WERI-Rb-1 (cell line): Measurements from ENCODE around the gene TAF1.

ENCODE experiments used
- DNase-seq: peaks from one replicate; pipeline ENCODE4 v3.0.0-alpha.2; 2020
- H3K27ac ChIP-seq: fragments of 250-450 bp; sonication (Bioruptor Pico); 2 replicates; pipeline ENCODE4 v1.5.1; 2020; ENCODE audit warnings: mild to moderate bottlenecking, moderate library complexity
- H3K27me3 ChIP-seq: fragments of 250-450 bp; sonication (Bioruptor Pico); 2 replicates; pipeline ENCODE4 v1.5.1; 2021; ENCODE audit warnings: mild to moderate bottlenecking, low read depth, moderate library complexity; ENCODE audit not compliant: insufficient read depth, severe bottlenecking
- H3K36me3 ChIP-seq: fragments of 250-450 bp; sonication (Bioruptor Pico); 2 replicates; pipeline ENCODE4 v1.5.1; 2020; ENCODE audit warnings: mild to moderate bottlenecking, moderate library complexity
- H3K4me3 ChIP-seq: 2 replicates; pipeline ENCODE4 v1.5.1; 2011; ENCODE audit warnings: low read depth, mild to moderate bottlenecking, control low read depth, low read length
- H3K9me3 ChIP-seq: fragments of 250-450 bp; sonication (Bioruptor Pico); 2 replicates; pipeline ENCODE4 v1.5.1; 2021; ENCODE audit warnings: mild to moderate bottlenecking, moderate library complexity; ENCODE audit not compliant: severe bottlenecking
- CTCF ChIP-seq: IDR thresholded peaks from 2 replicates; pipeline ENCODE4 v1.5.1; 2011; ENCODE audit warnings: low read depth, mild to moderate bottlenecking, control low read depth, inconsistent platforms, low read length

TAF1 gene

GRCh38 chrX:71466979-71467523, 100.9 kb downstream of the TAF1 start:
- Histone ChIP-seq H3K27me3 (no peaks in the 10 kb centered on the region), H3K27ac (no peak overlapping the region), H3K4me3 (no peak overlapping the region), H3K36me3 (peaks cover 3% of the 10 kb centered on the region), H3K9me3 (no peaks in the 10 kb centered on the region)
- DNase-seq: no peak
- TF ChIP-seq CTCF: no peak

- Histone ChIP-seq H3K27me3 (peaks cover 4% of the 10 kb centered on the region), H3K9me3 (no peaks in the 10 kb centered on the region), H3K36me3 (no peaks in the 10 kb centered on the region), H3K27ac (no peak overlapping the region), H3K4me3 (no peak overlapping the region)
- no peak for TF ChIP-seq CTCF
- no peak for DNase-seq
Measured at GRCh38 chrX:71475785-71476540, 109.8 kb downstream of the TAF1 start.

- Histone ChIP-seq H3K27me3 (peaks cover 4% of the 10 kb centered on the region), H3K27ac (no peak overlapping the region), H3K9me3 (no peaks in the 10 kb centered on the region), H3K4me3 (no peak overlapping the region), H3K36me3 (no peaks in the 10 kb centered on the region)
- no peak for DNase-seq
- TF ChIP-seq CTCF: no peak
Measured at GRCh38 chrX:71482228-71482958, 116.2 kb downstream of the TAF1 start.

- no peak for TF ChIP-seq CTCF
- Histone ChIP-seq H3K9me3 (no peaks in the 10 kb centered on the region), H3K36me3 (no peaks in the 10 kb centered on the region), H3K27ac (no peak overlapping the region), H3K27me3 (peaks cover 7% of the 10 kb centered on the region), H3K4me3 (no peak overlapping the region)
- no peak for DNase-seq
Measured at GRCh38 chrX:71487814-71488213, 121.7 kb downstream of the TAF1 start.

- no peak for DNase-seq
- no peak for TF ChIP-seq CTCF
- Histone ChIP-seq H3K27me3 (peaks cover 7% of the 10 kb centered on the region), H3K9me3 (no peaks in the 10 kb centered on the region), H3K27ac (no peak overlapping the region), H3K36me3 (no peaks in the 10 kb centered on the region), H3K4me3 (no peak overlapping the region)
Measured at GRCh38 chrX:71489540-71489939, 123.4 kb downstream of the TAF1 start.
